Brain pericyte (primary cell): Measurements from ENCODE around the gene TOP2A.

ENCODE experiments used
- DNase-seq: peaks from one replicate; pipeline ENCODE4 v3.0.0-alpha.2; 2012; ENCODE audit warnings: low read depth, low spot score

Gene TOP2A

DNA sequence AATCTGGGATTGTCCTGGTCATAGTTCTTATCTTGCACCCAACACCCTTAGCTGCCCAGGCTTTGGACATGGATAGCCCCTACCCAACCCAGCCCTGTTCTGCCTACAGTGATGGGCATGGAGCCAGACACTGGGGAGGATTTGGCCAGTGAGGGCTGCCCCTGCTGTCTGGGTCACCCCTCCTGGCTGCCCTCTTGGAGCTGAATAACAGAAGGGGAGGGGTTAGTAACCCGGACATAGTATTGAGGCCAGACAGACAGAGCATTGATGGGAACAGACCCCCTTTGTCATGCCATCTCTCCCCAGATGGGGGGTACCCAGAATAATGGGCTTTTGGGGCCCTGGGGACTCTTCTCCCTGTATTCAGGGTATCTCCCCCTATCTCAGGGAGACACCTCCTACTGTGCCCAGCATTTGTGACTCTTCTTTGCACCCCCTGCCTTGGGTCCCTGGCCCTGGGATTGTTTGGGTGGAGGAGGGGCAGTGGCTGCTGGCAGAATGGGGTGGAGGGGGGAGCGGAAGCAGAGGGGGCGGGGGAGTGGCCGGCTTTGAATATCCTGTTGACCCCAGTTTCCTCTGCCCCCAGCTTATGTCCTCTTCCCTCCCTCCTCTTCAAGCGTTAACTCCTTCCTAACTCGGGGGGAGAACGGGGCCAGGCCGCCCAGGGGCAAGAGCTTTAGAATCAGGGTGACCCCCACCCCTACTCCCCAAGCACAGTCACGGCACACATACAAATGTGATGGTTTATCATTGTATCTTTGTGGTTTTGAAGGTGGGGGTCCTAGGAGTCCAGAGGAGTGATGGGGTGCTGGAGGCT lies 70.2 kb downstream of the TOP2A start:
- DNase-seq, result no peak

DNA sequence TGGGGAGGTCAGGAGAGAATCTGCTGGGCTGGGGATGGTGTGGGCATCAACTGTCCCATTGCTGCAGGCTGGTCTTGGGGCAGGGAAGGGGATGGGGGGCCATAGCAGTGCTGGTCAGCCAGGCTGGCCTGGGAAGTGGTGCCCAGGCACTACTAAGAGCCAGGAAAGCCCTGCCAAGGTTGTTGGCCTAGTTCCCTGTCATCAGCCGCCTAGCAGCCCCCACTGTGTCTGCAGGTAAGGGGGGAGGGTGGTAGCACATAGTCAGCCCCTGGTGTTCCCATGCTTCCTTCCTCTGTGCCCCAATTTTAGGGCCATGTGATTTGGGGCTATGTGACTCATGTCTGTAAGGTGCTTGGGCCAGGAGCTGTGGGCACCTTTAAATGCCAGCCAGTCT lies 70.9 kb downstream of the TOP2A start:
- DNase-seq, result no peak

DNA sequence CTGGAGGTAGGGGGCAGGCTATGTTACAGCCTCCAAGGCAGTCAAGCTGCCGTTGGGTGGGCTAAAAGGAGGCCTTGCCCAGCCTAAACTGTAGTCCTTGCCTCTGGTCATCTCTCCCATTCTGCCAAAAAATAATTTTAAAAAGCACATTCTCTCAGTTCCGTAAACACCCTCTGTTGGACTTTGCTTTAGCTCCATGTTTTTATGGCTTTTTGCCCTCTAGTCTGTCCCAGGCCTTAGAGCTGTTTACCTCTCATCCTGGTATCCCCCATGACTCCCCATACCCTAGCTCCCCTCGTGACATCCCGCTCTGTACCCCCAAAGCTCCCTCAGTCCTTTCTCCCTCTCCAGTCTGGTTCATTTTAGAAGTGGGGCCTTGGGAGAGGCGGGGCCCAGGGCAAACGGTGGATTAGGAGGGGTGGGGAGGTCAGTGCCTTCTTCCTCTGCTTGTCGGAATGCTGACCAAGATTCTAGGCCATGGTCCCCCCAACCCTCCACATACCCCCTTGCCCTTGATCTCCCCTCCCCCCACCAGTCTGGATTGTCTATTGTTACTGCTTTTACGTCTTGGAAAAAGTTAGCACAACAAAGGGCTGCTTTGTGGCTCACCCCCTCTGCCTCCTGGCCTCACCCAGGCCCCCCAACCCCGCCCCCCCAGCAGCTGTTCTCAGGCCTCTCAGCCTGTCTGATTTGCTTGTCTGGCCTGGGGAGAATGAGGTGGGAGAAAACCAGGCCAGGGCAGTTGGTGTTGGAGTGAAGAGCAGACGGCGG lies 71.5 kb downstream of the TOP2A start:
- no peak for DNase-seq

DNA sequence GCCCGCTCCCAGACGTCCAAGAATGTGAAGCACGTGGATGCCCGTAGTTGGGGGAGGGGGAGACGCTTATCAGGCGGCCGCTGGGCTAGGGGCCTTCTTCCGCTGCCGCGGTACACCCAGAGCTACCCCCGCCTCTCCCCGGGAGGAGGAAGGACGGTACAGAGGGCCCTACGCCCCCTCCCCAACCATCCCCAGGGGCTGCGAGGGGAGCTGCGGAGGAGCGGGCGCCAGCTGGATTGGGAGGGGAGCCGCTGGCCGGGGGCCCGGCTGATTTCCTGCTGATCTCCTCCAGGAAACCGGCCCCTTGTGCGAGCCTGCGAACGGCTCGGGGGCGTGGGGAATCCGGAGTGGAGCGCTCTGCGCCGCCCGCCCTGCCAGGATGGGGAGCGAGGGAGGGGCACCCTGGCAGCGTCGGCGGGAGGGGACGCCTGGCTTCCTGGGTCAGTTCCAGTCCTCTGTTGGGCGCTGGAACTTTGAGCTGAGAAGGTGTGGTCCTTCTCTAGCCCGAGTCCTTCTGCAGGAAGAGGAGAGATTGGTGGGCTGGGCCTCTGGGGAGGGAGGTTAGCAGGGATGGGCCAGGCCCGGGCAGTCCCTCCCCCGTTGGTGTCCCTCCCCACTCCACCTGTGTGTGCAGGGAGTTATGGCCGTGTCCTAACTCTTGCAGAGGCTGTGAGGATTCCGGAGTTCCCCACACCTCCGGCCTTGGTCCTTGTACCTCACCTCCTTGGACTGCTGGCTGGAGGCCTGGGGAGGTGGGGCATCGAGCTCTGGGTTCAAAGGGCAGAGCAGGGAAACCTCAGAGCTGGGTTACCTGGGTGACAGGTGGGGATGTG lies 72.3 kb downstream of the TOP2A start:
- DNase-seq, result no peak

DNA sequence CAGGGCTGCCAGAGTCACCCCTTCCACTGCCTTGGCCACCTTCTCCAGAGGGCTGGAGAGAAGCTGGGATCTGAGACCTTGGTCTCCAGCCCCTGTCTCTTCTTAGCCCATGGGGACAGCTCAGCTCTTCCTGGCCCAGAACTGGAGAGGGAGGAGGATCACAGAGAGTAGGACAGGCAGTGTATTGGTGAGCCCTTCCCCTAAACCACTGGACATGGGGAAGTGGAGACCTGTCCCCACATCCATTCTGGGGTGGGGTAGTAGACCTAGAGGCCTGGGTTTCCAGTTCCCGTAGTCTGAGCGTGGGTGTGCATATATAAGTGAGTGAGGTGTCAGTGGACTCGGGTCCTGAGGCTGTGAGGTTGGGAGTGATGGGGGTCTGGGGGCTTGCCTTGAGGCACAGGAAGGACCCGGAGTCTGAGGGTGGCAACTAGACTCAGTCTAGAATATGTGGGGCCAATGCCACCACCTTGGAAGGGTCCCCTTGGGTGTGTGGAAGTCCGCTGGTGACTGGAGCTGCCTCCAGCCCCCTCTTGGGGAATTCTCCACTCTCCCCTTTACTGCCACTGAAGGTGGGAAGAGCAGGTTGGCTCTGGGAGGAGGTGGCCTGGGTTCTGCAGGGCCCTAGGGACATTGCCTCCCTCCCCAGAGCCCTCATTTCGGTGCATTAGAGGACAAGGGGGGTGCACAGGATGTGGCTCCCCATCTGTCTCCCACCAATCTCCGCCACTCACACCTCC lies 73.1 kb downstream of the TOP2A start:
- no peak for DNase-seq

DNA sequence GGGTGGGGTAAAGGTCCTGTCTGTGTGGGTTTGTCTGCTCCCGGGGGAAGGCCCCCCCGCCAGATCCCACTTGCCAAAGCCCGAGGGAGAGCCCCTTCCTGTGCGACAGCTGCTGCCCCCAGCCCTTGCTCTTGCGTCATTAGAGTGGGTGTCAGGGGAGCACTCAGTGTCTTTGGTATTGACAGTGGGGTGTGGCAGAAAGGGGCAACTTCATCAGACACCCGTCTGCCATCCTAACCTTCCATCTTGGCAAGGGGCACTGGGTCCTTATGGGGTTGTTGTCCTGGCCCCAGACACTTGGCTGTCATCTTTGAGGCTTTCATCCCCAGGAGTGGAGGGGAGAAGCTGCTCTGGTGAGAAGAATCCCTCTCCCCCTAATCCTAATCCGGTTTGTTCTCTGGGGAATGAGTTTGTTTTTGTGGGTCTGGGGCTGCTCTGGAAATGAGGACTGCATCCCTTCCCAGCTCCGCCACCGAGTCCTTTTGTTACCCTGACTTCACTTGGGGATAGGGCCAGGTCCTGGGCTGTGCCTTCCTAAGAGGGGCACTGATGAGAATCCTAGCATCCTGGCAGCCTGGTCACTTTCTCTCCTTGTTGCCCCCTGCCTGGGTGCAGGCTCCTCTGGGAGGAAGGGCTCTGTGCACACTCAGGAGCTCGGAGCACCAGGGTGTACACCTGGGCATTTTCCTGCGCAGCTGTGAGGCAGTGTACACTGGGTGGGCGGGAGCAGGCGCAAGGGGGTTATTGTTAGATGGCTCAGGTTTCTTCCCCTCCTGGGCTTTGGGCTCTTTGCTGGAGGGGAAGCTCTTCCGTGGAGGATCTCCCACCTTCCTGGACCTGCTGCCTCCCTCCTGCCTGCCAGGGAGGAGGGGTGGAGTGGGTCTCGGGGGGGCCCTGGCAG lies 74.2 kb downstream of the TOP2A start:
- no peak for DNase-seq

DNA sequence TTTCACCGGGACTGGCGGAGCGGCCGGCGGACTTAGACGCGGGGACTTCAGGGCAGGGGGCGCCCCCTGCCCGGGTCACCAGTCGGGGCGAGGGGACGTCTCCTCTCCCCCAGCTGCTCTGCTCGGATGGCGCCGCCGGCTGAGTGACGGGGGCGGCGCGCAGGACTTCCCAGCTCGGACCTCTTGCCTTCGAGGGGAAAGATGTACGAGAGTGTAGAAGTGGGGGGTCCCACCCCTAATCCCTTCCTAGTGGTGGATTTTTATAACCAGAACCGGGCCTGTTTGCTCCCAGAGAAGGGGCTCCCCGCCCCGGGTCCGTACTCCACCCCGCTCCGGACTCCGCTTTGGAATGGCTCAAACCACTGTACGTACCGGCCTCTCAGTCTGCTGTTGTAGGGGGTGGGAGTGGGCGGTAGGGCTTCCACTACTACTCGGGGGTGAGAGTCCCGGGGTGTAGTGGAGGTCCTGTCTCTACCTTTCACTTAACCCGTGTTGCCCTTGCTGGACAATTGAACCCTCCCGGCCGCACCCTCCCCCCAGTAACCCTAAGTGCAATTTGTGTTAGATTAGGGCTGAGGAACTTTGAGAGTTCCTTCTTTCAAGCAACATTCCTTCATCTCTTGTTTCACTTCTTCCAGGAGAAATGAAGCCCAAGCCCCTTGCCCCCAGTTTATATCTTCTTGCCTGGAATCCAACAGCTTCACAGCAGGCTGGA lies 75.0 kb downstream of the TOP2A start:
- DNase-seq, result no peak

DNA sequence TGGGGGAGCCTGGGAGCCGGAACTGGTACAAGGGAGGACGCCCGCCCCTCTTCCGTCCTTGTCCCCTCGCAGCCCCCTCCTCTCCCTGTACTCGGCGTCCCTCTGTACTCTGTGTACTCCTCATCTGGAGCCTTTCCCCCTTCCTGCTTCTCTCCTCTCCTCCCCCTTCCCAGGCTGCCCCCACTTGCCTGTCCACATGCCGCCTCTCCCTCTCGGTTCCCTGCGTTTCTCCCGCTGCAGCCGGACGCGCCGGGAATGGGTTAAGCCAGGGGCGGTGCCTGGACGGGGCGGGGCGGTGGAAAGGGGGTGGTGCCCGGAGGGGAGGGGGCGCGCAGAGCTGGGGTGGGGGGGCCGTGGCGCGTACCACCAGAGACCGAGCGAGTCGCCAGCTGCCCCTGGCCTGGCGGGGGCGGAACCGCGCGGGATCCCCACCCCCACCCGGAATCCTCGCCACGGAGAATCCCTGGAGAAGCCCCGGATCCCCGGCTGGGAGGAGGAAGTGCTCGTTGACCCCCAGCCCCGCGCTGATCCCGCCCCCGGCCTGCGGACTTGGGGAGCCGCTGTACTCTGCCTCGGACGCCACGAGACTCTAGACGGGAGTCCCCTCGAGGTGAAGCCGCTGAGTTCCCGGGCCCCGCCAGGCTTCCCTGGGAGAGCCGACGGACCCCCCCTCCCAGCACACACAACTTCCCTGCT lies 75.7 kb downstream of the TOP2A start:
- no peak for DNase-seq

DNA sequence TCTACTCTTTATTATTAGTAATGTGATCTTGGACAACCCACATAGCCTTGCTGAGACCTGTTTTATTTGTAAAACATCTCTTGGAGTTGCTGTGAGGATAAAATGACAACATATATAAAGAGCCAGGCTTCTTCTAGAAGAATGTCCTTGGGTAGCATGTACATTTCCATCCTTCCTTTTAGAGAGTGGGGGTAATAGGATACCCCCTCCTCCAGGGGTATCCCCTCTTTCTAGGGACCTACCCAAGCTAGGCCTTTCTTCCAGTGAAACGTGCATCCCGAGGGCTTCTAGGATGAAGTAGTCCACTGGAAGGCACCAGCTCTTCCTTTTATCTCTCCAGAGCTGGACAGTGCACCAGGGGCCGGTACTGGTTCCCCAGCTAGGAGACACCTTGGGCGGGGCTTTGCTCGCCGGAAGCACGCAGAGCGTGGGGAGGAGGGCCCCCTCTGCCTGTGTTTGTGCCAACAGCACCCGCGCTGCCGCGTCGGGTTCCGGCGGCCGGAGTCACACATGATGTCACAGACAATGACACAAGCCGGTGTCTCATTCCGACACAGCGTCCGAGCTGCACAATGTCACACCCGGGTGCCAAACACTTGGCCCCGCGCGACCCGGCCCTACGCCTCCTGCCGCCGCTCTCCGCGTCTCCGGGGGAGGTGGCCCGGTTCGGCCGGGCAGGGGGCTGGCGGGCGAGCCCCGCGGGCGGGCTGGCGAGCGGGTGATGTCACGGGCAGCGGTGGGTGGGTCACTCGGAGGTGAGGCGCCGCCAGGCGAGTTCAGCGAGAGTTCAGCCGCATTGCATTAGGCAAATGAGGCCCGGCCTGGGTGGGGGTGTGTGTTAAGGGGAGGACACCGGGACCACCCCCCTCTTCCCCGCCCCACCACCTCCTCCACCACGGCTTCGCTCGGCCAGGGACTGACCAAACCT lies 76.6 kb downstream of the TOP2A start:
- DNase-seq, result no peak

DNA sequence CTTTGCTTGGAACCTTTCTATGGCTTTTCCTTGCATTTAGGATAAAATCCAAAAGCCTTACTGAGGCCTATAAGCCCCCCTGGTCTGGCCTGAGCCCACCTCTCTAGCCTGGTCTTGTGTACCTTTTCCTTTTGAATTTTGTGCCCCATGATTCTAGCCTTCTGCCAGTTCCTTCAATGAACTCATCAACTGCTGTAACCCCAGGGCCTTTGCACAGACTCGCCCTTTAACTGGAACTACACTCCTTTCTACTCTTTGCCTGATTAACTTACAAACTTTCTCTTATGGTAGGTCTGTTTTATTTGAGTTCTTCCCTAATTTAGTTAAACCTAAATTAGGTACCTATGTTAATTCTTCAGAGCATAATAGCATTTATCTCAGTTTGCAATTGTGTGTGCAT lies 77.4 kb downstream of the TOP2A start:
- DNase-seq, result no peak

DNA sequence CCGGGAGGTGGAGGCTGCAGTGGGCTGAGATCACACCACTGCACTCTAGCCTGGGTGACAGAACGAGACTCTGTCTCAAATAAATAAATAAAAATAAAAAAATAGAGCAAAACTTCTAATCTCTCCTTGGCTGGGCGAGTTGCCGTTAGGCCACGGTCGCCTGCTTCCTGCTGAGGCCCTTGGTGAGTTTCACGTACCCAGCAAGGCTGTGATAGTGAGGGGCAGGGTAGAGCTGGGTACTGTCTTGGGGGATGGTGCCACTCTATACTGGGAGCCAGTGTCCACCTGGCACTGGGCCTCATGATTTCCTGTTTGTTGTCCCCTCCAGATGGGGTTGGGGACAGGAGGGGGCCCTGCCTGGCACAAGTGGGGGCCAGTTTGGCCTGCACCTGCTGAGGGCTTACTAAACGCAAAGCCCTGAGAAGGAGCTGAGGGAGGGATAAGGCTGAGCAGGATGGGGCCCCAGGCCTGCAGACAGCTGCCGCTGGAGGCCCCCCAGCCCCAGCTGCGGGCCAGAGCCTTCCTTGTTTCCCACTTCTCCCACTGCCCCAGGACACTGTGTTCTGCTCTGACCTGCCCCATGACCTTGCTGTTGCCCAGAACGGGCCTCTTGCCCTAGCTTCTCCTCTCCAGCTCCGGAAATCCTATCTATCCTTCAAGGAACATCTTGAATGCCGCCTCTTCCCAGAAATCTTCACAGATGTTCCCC lies 78.6 kb downstream of the TOP2A start:
- DNase-seq, result no peak
